Neural cell (in vitro differentiated cells): ENCODE measurements around the gene HEXD.

Experiments used
- EZH2 ChIP-seq: fragments of 200-600, 300-800 bp; shearing (Covaris generic), sonication (generic); IDR thresholded peaks from 2 replicates; pipeline ENCODE4 v1.6.1; 2014; ENCODE audit warnings: antibody characterized with exemption, low read length, borderline replicate concordance, mild to moderate bottlenecking; ENCODE audit not compliant: insufficient read depth, poor library complexity, severe bottlenecking
- POLR2AphosphoS5 ChIP-seq: IDR thresholded peaks from 2 replicates; pipeline ENCODE4 v1.6.1; 2012
- SMC3 ChIP-seq: fragments of 450-650 bp; conservative IDR thresholded peaks from 2 replicates; pipeline ENCODE4 v1.6.1; 2014; ENCODE audit warnings: antibody characterized with exemption, mild to moderate bottlenecking, moderate library complexity; ENCODE audit not compliant: poor library complexity
- TAF1 ChIP-seq: IDR thresholded peaks from 2 replicates; pipeline ENCODE4 v1.6.1; 2012; ENCODE audit warnings: low read depth
- TF ChIP-seq, protein P1 (sequence below): fragments of 450-650 bp; IDR thresholded peaks from 2 replicates; pipeline ENCODE4 v1.5.1; 2014; ENCODE audit warnings: antibody characterized with exemption, mild to moderate bottlenecking, moderate library complexity; ENCODE audit not compliant: poor library complexity, severe bottlenecking

DNA sequence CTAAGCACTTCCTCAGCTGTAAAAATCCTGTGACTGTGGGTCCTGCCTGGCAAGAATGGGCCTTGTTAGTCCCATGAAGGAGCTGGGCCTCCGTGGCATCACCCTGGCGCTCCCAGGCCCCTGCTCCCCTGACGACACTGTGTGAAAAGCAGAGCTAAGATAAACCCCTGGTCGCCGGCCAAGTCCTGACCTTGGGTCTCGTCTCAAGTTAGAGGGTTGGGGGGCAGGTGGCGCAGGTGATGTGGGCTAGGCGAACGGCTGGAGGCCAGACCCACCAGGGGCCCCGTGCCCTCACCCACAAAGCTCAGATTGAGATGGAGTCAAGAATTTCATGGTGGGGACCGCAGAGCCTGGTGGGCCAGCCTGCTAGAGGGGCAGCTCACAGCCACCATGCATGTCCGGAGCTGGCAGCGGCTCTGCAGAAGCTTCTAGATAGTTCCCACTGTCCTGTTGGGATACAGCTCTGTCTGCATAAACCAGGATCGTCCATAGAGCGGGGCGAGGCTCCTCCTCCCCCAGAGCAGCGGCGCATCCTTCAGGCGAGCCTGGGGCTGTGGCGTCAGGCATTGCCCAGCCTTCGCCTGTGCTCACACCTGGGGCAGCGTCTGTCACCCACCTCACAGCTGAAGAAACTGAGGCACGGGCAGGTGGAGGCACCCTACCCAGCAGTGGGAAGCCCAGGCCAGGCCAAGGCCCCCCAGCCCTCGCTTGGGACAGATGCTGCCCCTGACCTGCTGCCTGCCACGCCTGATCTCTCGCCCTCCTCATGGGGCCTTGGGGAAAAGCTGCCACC lies 20.4 kb downstream of the HEXD start:
- no peak for TF ChIP-seq EZH2
- TF ChIP-seq, protein P1, sequence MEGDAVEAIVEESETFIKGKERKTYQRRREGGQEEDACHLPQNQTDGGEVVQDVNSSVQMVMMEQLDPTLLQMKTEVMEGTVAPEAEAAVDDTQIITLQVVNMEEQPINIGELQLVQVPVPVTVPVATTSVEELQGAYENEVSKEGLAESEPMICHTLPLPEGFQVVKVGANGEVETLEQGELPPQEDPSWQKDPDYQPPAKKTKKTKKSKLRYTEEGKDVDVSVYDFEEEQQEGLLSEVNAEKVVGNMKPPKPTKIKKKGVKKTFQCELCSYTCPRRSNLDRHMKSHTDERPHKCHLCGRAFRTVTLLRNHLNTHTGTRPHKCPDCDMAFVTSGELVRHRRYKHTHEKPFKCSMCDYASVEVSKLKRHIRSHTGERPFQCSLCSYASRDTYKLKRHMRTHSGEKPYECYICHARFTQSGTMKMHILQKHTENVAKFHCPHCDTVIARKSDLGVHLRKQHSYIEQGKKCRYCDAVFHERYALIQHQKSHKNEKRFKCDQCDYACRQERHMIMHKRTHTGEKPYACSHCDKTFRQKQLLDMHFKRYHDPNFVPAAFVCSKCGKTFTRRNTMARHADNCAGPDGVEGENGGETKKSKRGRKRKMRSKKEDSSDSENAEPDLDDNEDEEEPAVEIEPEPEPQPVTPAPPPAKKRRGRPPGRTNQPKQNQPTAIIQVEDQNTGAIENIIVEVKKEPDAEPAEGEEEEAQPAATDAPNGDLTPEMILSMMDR, result no peak
- TF ChIP-seq POLR2AphosphoS5, result no peak
- TF ChIP-seq SMC3, result no peak
- TF ChIP-seq TAF1, result no peak
